ENCODE measurements around the gene TPRG1.

DNA sequence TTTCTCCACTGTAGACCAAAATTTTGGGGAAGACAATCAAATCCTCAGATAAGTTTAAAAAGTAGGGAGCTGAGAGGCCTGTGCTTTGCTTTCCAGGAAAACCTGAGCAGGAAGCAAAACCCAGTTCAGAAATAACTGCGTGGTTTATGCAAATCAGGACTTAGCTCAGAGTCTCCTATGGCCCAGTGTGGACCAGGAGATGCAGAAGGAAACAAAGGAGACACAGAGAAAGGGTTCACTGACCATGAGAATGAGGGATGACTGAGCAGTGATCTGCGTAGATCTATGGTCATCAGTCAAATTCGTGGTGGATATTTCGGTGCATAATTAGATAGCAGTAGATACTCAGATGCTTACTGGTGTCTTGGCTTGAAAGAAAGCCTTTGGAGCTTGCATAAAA, 196.6 kb downstream of the TPRG1 start:
- no peak for TF ChIP-seq GATA3 (IDR thresholded peaks at IDR 0.05; ENCODE audit: low read depth, low read length)
- TF ChIP-seq GATA2 (IDR thresholded peaks at IDR 0.05; ENCODE audit: low read depth, low read length), result no peak

Data from SH-SY5Y (cell line).